Body of pancreas (tissue), 4 donors: Measurements from ENCODE around the gene NCOA6. TPM values are rescaled to one million over a fixed set of nuclear protein-coding genes. Genes with fewer than 3 reads are reported as not detected.
"Not testable (repeated sequence)": the region's sequence is repeated elsewhere in the genome, so short reads cannot be mapped to it uniquely, and the experiment has no call there.

Experiments used
- ATAC-seq: fragments of 150-250 bp; one replicate; pipeline ENCODE4 v1.9.1; 2016
- DNase-seq, 4 donors: peaks; one replicate each; pipeline ENCODE4 v3.0.0-alpha.2; 2019
- H3K27ac ChIP-seq, 4 donors: fragments of 200-600 bp; sonication (generic); 1 replicate in 3 of 4; 2 replicates in 1 of 4; pipeline versions ENCODE4 v1.5.1 to v1.6.1; 2016 to 2019; ENCODE audit warnings: mild to moderate bottlenecking in 1 of 4, mixed read lengths in 1 of 4, moderate library complexity in 1 of 4
- H3K27me3 ChIP-seq, 2 donors: fragments of 200-600 bp; sonication (generic); one replicate each; pipeline ENCODE4 v1.6.0; 2016; ENCODE audit warnings: mild to moderate bottlenecking in 1 of 2
- H3K36me3 ChIP-seq, 2 donors: fragments of 200-600 bp; sonication (generic); replicated peaks in 1 of 2; 2 replicates each; pipeline ENCODE4 v1.5.1; 2016; ENCODE audit warnings: low read depth in 2 of 2; ENCODE audit not compliant: insufficient read depth in 1 of 2
- H3K4me1 ChIP-seq: fragments of 200-600 bp; sonication (generic); one replicate; pipeline ENCODE4 v1.6.0; 2016
- H3K4me3 ChIP-seq, 2 donors: fragments of 200-600 bp; sonication (generic); 1 replicate in 1 of 2; 2 replicates in 1 of 2; pipeline ENCODE4 v1.5.1; 2016 to 2019
- H3K9me3 ChIP-seq, 3 donors: fragments of 200-600 bp; sonication (generic); 1 replicate in 2 of 3; 2 replicates in 1 of 3; pipeline ENCODE4 v1.5.1; 2016
- POLR2A ChIP-seq, 3 donors: fragments of 450-650 bp; IDR thresholded peaks; one replicate each; pipeline ENCODE4 v1.6.1; 2016; ENCODE audit warnings: antibody characterized with exemption in 3 of 3, mild to moderate bottlenecking in 2 of 3
- WGBS, 2 donors: methylation state at CpG; one replicate each; pipeline ENCODE4 v1.1.5; 2017; 5-methylcytosine and 5-hydroxymethylcytosine counted together
- intact Hi-C: fragments of 100-400 bp; cut with DNase I; formaldehyde crosslinking; loops from one replicate; pipeline ENCODE4 v1.15.1; 2023
- total RNA-seq, 2 donors: library from RNA; depleted of rRNA; stranded (reverse); fragments of >200 nt; gene quantifications; one replicate each; pipeline ENCODE4 v1.1.0, GENCODE V29; 2016
- TF ChIP-seq, protein P1 (sequence below), 7 experiments: fragments of 450-650 bp in 4 of 7; fragments of 200-600 bp in 3 of 7; sonication (generic) in 3 of 7; IDR thresholded peaks; one replicate each; pipeline ENCODE4 v1.5.1; 2016 to 2019; ENCODE audit warnings: antibody characterized with exemption in 7 of 7

Gene NCOA6
- total RNA-seq, 2 donors from 2014 or later, result 13.5 to 54.1 TPM

DNA sequence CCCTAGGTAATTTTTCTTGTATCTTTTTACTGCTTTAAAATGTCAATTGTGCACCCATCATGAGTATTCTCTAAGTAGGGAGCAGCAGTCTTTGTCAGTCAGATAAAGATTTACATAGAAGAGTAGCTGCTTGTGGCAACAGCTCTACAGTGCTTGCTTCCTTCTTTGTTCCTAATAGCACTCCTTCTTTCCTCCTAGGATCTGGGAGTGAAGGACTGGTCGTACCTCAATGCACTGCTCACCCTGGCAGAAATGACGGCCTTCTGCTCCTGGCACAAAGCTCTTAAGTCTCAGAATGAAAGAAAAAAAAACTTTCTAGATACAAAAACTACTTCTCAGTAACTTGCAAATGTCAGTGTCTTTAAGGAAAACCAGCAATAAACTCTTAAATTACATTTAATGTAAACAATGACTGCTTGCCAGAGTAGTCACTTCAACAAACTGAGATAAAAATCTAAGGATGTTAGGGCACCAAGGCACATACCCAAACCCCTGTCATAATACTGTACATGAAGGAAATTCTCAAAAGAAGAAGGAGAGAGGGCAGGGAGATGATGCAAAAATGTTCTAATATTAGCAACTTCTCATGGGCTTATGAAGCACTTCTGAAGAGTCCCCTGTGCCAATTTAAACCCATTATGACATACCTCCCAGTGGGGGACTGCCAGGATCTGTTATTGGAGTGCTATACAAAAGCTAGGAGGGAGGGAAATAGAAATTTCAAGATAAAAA is 34.0 kb downstream of the NCOA6 start:
- no peaks in the 10 kb centered on the region for H3K9me3 ChIP-seq
- H3K4me1 ChIP-seq, result no peaks in the 10 kb centered on the region
- intact Hi-C loops, result no loop called here
- H3K27ac ChIP-seq, result no peak overlapping the region
- no peaks in the 10 kb centered on the region for H3K27me3 ChIP-seq
- H3K36me3 ChIP-seq, result peaks cover 0 to 1% of the 10 kb centered on the region in 2 donors
- no peak overlapping the region for H3K4me3 ChIP-seq
- DNase-seq, result no peak
- no peak for TF ChIP-seq POLR2A (IDR thresholded peaks at IDR 0.05)
- TF ChIP-seq, protein P1, sequence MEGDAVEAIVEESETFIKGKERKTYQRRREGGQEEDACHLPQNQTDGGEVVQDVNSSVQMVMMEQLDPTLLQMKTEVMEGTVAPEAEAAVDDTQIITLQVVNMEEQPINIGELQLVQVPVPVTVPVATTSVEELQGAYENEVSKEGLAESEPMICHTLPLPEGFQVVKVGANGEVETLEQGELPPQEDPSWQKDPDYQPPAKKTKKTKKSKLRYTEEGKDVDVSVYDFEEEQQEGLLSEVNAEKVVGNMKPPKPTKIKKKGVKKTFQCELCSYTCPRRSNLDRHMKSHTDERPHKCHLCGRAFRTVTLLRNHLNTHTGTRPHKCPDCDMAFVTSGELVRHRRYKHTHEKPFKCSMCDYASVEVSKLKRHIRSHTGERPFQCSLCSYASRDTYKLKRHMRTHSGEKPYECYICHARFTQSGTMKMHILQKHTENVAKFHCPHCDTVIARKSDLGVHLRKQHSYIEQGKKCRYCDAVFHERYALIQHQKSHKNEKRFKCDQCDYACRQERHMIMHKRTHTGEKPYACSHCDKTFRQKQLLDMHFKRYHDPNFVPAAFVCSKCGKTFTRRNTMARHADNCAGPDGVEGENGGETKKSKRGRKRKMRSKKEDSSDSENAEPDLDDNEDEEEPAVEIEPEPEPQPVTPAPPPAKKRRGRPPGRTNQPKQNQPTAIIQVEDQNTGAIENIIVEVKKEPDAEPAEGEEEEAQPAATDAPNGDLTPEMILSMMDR (IDR thresholded peaks at IDR 0.05), result no peak
- WGBS, 2 donors, result 73 to 90% methylated on average over 2 of the region's 2 CpGs
- no peak for ATAC-seq

DNA sequence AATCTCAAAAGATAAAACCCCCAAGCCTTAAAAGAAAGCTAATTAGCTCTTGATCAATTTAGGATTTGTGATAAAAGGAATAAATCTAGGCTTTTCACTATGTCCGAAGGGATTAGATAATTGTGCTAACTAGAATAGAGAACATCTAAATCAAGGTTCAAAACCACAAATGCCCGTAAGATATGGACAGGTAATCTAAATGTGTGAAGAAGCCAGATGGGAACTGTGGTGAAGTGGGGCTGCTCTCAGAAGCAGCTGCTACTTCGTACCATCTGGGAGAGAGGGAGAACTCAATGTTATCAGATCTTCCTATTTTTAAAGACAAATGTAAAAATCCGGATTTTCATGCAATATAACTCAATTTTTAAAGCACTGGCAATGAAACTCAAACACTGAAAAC is 44.2 kb downstream of the NCOA6 start:
- H3K9me3 ChIP-seq, result no peaks in the 10 kb centered on the region
- DNase-seq (no peak), ATAC-seq (no peak)
- TF ChIP-seq, protein P1 (IDR thresholded peaks at IDR 0.05), result no peak
- TF ChIP-seq POLR2A (IDR thresholded peaks at IDR 0.05), result no peak
- WGBS, 2 donors, result 43 to 44% methylated on average over 4 of the region's 4 CpGs
- H3K4me3 ChIP-seq, result no peak overlapping the region
- H3K4me1 ChIP-seq, result no peaks in the 10 kb centered on the region
- intact Hi-C loops, result no loop called here
- H3K27me3 ChIP-seq, result no peaks in the 10 kb centered on the region
- no peaks in the 10 kb centered on the region for H3K36me3 ChIP-seq
- no peak overlapping the region for H3K27ac ChIP-seq

DNA sequence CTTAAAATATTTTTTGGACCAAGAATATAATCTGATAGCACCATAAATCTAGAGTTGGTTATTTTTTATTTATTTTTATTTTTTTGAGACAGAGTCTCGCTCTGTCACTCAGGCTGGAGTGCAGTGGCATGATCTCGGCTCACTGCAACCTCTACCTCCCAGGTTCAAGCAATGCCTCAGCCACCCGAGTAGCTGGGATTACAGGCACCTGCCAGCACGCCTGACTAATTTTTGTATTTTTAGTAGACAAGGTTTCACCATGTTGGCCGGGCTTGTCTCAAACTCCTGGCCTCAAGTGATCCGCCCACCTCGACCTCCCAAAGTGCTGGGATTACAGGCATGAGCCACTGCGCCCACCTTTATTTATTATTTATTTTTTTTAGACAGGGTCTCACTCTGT is 45.2 kb downstream of the NCOA6 start:
- H3K27me3 ChIP-seq, H3K9me3 ChIP-seq, H3K36me3 ChIP-seq, DNase-seq, H3K27ac ChIP-seq, H3K4me1 ChIP-seq, H3K4me3 ChIP-seq, ATAC-seq, intact Hi-C loops: not testable (repeated sequence)
- WGBS, 2 donors, result 92 to 93% methylated on average over 8 of the region's 8 CpGs

DNA sequence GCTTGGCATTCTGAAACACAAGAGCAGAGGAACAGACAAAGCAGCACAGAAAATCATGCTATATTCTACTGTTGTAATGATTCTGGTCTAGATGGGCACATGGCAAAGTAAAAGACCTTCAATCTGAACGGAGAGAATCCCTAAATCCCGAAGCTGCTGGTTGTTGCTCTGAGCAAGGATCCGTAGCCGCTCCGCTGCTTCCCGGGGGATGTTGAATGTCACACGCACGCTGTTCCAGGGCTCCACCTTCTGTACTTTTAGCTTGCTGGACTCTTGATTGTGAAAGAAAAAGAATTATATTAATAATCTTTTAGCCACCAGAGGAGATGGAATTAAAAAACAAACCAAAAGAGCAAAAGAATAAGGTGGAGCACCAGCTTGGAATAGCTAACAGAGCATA is 49.3 kb downstream of the NCOA6 start:
- H3K9me3 ChIP-seq, result no peaks in the 10 kb centered on the region
- DNase-seq, result no peak
- H3K4me3 ChIP-seq, result no peak overlapping the region
- peaks cover 4 to 9% of the 10 kb centered on the region in 2 donors for H3K36me3 ChIP-seq
- H3K27me3 ChIP-seq, result no peaks in the 10 kb centered on the region
- TF ChIP-seq, protein P1 (IDR thresholded peaks at IDR 0.05), result no peak
- TF ChIP-seq POLR2A (IDR thresholded peaks at IDR 0.05), result no peak
- 84 to 91% methylated on average over 8 of the region's 8 CpGs for WGBS, 2 donors
- H3K27ac ChIP-seq, result no peak overlapping the region
- no peak for ATAC-seq
- H3K4me1 ChIP-seq, result no peaks in the 10 kb centered on the region
- intact Hi-C loops, result no loop called here

DNA sequence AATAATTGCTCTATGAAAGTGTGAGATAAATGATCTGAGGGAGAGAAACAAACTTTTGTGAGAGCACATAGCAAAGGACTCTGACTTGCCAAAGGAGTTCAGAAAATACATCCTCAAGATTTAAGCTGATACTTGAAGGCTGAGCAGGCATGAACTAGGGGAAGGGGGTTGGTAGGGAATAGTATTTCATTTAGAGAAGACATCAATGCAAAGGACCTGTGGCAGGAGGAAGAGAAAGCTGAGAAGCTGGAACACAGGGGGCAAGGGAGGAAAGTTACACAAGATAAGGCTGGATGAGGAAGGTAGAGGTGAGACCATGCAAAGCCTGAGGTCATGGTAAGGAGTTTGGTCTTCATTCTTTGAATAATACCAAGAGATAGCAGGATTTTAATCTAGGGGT is 50.6 kb downstream of the NCOA6 start:
- ATAC-seq, result no peak
- H3K27ac ChIP-seq, result no peak overlapping the region
- H3K9me3 ChIP-seq, result no peaks in the 10 kb centered on the region
- no peaks in the 10 kb centered on the region for H3K27me3 ChIP-seq
- no peak for DNase-seq
- intact Hi-C loops, result no loop called here
- peaks cover 4 to 9% of the 10 kb centered on the region in 2 donors for H3K36me3 ChIP-seq
- H3K4me1 ChIP-seq, result no peaks in the 10 kb centered on the region
- H3K4me3 ChIP-seq, result no peak overlapping the region
- TF ChIP-seq POLR2A (IDR thresholded peaks at IDR 0.05), result no peak
- TF ChIP-seq, protein P1 (IDR thresholded peaks at IDR 0.05), result no peak
